ENCODE data around the gene FYN.
"Not testable (repeated sequence)": the region's sequence is repeated elsewhere in the genome, so short reads cannot be mapped to it uniquely, and the experiment has no call there.

Gene FYN

DNA sequence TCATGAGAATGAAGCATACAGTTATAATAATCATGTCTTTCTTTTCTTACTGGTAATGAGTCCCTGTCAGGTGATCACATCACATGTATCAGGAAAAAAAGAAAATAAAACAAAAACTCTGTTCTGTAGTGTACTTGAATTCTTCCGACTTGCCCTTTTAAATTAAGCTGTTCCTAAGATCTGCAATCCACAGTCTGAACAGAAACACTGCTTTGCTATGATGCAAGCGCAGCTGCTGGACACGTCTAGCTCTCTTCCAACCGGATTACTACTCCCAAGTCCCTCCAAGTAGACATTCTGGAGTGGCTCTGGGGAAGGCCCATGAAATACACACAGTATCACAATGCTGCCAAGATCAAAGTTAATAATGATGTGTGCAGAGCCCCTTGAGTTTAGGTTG is 83.7 kb downstream of the FYN start:
- no peak for DNase-seq (ENCODE audit: low read depth)

GRCh38 chr6:111788379-111789276 is 84.6 kb downstream of the FYN start:
- no peak for DNase-seq (ENCODE audit: low read depth)

DNA sequence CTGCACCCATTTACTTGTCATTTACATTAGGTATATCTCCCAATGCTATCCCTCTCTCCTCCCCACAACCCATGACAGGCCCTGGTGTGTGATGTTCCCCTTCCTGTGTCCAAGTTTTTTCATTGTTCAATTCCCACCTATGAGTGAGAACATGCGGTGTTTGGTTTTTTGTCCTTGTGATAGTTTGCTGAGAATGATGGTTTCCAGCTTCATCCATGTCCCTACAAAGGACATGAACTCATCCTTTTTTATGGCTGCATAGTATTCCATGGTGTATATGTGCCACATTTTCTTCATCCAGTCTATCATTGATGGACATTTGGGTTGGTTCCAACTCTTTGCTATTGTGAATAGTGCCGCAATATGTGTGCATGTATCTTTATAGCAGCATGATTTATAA is 87.1 kb downstream of the FYN start:
- DNase-seq (ENCODE audit: low read depth), result not testable (repeated sequence)

DNA sequence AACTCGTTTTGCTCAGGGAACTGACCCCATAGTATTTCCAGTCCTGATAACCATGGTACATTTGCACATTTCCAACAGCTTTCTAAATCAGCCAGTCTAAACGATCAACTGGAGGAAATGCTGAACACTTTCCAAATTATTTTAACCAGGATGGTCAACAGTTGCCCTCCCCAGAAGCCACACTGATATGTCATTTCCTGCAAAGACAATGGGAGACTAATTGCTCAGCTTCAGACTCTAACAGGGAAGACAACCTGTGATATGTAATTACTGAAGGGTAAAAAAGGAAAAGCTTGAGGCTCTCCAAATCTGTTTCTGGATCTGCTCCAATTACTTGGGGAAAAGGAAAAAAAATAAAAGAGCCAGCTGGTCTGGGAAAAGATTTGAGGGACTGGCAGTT is 88.8 kb downstream of the FYN start:
- no peak for DNase-seq (ENCODE audit: low read depth)

DNA sequence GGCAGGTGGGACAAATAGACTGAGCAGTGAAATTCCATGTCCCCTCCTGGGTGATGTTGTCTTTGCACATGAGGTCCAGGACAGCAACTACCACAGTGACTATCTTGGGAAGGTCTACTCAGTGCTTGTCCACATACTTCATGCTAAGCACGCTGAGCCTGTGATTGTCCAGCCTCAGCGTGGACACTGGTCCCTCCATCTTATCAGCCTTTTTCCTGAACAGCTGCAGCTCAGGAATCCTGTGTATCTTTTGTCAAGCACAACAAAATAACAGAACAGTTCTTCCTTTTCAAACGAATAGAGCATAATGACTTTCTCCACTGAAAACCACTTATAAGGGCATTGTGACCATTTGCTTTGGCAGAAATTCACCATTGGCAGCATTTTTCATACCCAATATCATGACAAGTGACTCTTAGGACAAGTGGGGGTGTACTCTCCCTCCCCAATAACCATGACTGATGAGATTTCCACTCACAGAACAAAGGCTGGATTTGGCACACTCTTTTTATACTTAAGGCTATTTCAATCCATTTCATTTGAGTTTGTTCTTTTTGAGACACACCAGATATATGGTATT is 90.3 kb downstream of the FYN start:
- DNase-seq (ENCODE audit: low read depth), result no peak

DNA sequence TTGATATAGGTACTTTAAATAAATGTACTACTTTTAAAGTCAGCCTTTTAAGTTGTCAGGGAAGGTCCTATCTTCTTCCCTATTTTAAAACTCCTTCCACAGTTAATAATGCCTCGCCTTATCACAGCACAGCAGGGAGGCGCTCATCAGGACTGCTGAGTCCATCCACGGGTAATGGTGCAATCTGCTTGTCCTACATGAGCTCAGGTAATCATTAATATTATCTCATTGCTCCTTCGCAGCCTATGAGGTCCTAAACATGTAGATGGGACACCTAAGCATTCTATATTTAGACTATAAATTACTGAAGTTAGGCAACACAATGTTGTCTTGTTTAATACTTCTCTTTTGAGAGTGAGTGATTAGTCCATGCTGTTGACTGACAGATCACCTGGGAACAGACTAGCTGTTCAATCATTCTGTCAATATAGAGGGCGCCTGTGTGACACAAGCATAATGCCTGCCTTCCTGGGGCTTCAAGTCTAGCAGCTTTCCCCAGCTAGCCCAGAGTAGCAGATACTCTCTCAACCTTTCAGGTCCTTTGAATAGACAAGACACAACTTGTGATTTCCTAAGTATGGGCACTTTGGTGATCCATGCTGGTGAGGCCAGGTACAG is 91.0 kb downstream of the FYN start:
- no peak for DNase-seq (ENCODE audit: low read depth)

DNA sequence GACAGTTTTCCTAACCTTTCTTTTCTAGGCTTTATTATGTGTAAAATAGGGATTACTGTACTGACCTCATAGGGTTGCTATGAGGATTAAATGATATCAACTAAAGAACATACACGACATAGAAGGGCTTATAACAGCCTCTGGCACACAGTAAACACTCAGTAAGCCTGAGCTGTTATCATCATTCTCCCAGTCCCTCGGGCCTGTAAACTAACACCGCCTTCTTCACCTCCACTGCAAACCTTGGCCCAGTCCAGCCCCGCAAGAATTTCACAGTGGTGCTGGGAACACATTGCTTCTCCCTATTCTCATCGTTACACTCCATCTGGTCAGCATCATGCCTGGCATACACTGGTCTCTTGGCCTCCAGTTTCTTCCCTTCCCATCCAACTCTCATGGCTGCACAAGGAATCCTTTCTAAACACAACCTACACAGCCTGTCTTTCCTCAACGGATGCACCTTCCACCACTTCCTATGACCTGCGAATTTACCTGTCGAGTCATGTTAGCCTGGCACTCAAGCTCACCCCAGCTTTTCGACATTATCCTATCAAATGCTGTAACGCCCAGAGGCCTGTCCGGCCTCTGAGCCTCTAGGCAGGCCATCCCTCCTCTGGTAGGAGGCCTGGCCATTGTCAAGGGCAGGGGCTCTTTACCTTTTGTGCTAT is 92.1 kb downstream of the FYN start:
- no peak for DNase-seq (ENCODE audit: low read depth)

- DNase-seq (ENCODE audit: low read depth), result no peak
These were observed 92.9 kb downstream of the FYN start for GRCh38 chr6:111780393-111780792.

GRCh38 chr6:111779660-111780059 is 93.6 kb downstream of the FYN start:
- no peak for DNase-seq (ENCODE audit: low read depth)

DNA sequence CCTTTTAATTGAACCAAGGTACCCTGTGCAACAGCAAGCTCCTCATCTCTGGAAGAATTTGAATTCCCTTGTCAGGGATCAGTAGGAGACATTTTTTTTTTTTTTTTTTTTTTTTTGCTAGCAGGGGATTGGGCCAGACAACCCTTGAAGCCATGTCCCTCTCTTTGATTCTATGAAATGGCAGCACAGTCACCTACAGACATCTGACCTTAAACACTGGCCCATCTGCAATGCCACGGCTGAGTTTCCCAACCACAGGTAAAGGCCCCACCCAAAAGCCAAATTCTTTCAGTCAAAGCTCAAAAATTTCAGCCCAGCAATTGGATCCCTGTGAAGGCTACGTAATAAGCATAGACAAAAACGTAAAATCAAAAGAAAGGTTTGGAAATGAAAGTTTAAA is 94.2 kb downstream of the FYN start:
- no peak for DNase-seq (ENCODE audit: low read depth)

DNA sequence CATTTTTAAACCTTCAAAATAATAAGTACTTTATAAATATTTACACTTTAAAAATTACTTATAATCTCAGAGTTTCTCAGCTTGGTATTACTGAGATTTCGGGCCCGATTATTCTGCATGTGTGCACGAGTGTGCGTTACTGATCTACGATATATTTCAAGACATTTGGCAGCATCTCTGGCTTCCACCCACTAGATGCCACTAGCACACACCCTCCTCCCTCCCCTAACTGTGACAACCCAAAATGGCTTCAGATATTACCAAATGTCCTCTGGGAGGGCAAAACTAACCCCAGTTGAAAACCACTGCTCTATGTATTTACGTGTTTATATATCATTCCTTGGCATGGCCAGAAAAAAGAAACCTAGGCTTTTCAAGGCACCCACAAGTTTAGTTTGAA is 95.9 kb downstream of the FYN start:
- no peak for DNase-seq (ENCODE audit: low read depth)

- DNase-seq (ENCODE audit: low read depth), result no peak
These were observed 96.7 kb downstream of the FYN start for GRCh38 chr6:111776236-111777221.

- DNase-seq (ENCODE audit: low read depth), result no peak
These were observed 97.9 kb downstream of the FYN start for GRCh38 chr6:111775145-111775922.

- no peak for DNase-seq (ENCODE audit: low read depth)
These were observed 98.9 kb downstream of the FYN start for GRCh38 chr6:111774346-111774703.

GRCh38 chr6:111773501-111774345 is 99.5 kb downstream of the FYN start:
- DNase-seq (ENCODE audit: low read depth), result no peak

- DNase-seq (ENCODE audit: low read depth), result no peak
These were observed 100.9 kb downstream of the FYN start for GRCh38 chr6:111772381-111772780.

DNA sequence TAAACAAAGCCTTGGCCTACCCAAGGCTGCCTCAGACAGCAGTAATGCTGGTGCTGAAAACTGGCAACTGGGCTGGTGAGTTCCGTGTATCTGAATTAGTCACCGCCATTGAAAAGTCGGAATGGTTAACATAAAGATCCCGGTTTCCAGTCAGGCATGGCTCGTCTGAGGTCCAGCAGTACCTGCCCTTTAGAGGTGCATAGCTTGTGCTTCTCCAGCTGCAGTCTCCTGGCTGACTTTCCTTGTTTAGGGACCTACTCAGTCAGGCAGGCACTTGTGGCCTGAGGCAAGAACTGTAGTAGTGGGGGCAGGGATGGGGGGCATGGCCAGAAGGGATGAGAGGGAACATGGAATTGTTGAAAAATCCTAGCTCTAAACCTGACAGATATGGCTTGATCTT is 101.6 kb downstream of the FYN start:
- no peak for DNase-seq (ENCODE audit: low read depth)

DNA sequence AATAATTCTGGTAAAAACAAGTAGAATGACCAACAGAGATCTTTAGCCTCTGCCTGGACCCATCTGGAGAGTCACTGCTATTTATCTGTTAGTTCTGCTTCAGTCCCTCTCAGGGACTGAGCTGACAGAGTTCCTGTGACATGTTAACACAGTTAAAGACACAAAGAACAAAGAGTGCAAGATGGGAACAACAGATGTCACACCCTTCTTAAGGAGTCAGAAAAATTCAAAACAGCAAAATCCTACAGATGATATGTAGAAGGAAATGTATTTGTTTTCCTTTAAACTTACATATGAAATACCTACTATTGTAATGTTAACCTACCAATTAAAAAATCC is 102.2 kb downstream of the FYN start:
- DNase-seq (ENCODE audit: low read depth), result no peak

GRCh38 chr6:111770263-111771093 is 102.8 kb downstream of the FYN start:
- no peak for DNase-seq (ENCODE audit: low read depth)
